DMS53 treated with DMSO at 0.1 percent for 48 hours (cell line): ENCODE results near the gene ATG16L2.
A peak's percentile ranks its signal among the peaks of the same experiment; 100 is the strongest.
"Not testable (repeated sequence)": the region's sequence is repeated elsewhere in the genome, so short reads cannot be mapped to it uniquely, and the experiment has no call there.

Source experiments
- DNase-seq: peaks from one replicate; lab custom pipeline; 2025; ENCODE audit not compliant: unreplicated experiment; lab: John Stamatoyannopoulos, UW

The ATG16L2 gene

GRCh38 chr11:72793425-72794367 is 20.5 kb upstream of the ATG16L2 start, which contains the start of gene STARD10:
TSS of gene STARD10 (minus strand) at chr11:72794047. CDS start at chr11:72781181, 12,866 bp downstream.
- peak; percentile 98 for DNase-seq

GRCh38 chr11:72798361-72798760 is 15.8 kb upstream of the ATG16L2 start:
- no peak for DNase-seq

- no peak for DNase-seq
These were observed 14.8 kb upstream of the ATG16L2 start for GRCh38 chr11:72799441-72799840.

GRCh38 chr11:72802822-72803221 is 11.4 kb upstream of the ATG16L2 start:
- DNase-seq = no peak

- no peak for DNase-seq
These were observed 9.0 kb upstream of the ATG16L2 start for GRCh38 chr11:72805216-72805615.

GRCh38 chr11:72806378-72806777 is 7.8 kb upstream of the ATG16L2 start:
- DNase-seq = not testable (repeated sequence)

GRCh38 chr11:72807021-72807693 is 7.1 kb upstream of the ATG16L2 start:
- DNase-seq = peak; percentile 40

- no peak for DNase-seq
These were observed 6.4 kb upstream of the ATG16L2 start for GRCh38 chr11:72807792-72808191.

- DNase-seq = no peak
These were observed 5.8 kb upstream of the ATG16L2 start for GRCh38 chr11:72808331-72808798.

GRCh38 chr11:72811686-72812085 is 2.5 kb upstream of the ATG16L2 start:
- DNase-seq = not testable (repeated sequence)

GRCh38 chr11:72812604-72812966 is 1.6 kb upstream of the ATG16L2 start:
- DNase-seq = peak; percentile 83

- DNase-seq = peak; percentile 83
These were observed 1.1 kb upstream of the ATG16L2 start for GRCh38 chr11:72812967-72813739.

GRCh38 chr11:72813740-72814285 is 398 bp upstream of the ATG16L2 start:
- DNase-seq = peak; percentile 96

GRCh38 chr11:72815110-72815618 is 953 bp downstream of the ATG16L2 start:
- peak; percentile 86 for DNase-seq

GRCh38 chr11:72816404-72816990 is 2.3 kb downstream of the ATG16L2 start:
- no peak for DNase-seq

GRCh38 chr11:72817966-72818365 is 3.8 kb downstream of the ATG16L2 start:
- DNase-seq = no peak

GRCh38 chr11:72818971-72819370 is 4.8 kb downstream of the ATG16L2 start:
- DNase-seq = no peak

GRCh38 chr11:72820439-72821139 is 6.4 kb downstream of the ATG16L2 start:
- DNase-seq = no peak

GRCh38 chr11:72821221-72821919 is 7.2 kb downstream of the ATG16L2 start:
- no peak for DNase-seq
